Peyer's patch (tissue), 4 donors: Measurements from ENCODE around the gene PIEZO1.

ENCODE experiments used
- POLR2A ChIP-seq, 2 donors: fragments of 450-650 bp; IDR thresholded peaks; one replicate each; pipeline ENCODE4 v1.5.1; 2017; ENCODE audit warnings: antibody characterized with exemption in 2 of 2, mild to moderate bottlenecking in 2 of 2, moderate library complexity in 2 of 2
- TF ChIP-seq, protein P1 (sequence below), 6 experiments: fragments of 450-650 bp in 4 of 6; fragments of 200-600 bp in 2 of 6; sonication (generic) in 1 of 6; IDR thresholded peaks; one replicate each; pipeline ENCODE4 v1.5.1; 2017 to 2019; ENCODE audit warnings: antibody characterized with exemption in 6 of 6, mild to moderate bottlenecking in 3 of 6, moderate library complexity in 1 of 6

DNA sequence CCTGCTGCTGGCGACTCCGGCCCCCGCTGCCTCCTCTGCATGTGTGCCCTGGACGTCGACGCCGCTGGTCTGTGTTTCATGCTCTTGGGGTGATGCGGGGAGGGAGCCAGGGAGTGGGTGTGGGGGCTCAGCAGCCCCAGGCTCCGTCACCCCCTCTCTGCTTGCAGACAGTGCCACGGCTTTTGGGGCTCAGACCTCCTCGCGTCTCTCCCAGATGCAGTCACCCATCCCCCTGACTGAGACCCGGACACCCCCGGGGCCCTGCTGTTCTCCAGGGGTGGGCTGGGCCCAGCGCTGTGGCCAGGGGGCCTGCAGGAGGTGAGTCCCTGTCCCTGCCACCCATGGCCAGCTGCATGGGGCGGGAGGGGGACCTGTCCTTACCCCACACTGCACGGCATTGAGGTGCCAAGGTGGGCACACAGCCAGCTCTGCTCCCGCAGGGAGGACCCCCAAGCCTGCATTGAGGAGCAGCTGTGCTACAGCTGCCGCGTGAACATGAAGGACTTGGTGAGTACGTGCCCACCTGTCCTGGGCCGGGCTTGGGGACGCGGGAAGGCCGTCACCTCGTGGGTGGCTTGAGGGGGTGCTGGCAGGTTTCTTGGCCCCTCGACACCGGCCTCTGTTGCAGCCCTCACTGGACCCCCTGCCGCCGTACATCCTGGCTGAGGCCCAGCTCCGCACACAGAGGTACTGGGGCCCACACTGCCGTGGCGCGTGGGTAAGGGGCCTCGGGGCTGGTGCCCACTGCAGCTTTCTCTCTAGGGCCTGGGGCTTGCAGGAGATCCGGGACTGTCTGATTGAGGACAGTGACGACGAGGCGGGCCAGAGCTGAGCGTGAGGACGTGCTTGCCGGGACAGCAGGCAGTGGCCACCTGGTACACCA, 70.4 kb downstream of the PIEZO1 start:
- TF ChIP-seq, protein P1, sequence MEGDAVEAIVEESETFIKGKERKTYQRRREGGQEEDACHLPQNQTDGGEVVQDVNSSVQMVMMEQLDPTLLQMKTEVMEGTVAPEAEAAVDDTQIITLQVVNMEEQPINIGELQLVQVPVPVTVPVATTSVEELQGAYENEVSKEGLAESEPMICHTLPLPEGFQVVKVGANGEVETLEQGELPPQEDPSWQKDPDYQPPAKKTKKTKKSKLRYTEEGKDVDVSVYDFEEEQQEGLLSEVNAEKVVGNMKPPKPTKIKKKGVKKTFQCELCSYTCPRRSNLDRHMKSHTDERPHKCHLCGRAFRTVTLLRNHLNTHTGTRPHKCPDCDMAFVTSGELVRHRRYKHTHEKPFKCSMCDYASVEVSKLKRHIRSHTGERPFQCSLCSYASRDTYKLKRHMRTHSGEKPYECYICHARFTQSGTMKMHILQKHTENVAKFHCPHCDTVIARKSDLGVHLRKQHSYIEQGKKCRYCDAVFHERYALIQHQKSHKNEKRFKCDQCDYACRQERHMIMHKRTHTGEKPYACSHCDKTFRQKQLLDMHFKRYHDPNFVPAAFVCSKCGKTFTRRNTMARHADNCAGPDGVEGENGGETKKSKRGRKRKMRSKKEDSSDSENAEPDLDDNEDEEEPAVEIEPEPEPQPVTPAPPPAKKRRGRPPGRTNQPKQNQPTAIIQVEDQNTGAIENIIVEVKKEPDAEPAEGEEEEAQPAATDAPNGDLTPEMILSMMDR (IDR thresholded peaks at IDR 0.05) = no peak
- no peak for TF ChIP-seq POLR2A (IDR thresholded peaks at IDR 0.05)
